HG02623 (cell line): ENCODE data around the gene ARL5C.

Experiments
- ATAC-seq: cut with Tn5 transposase; IDR thresholded peaks from one replicate; pipeline ENCODE4 v1.9.1; 2021; ENCODE audit warnings: moderate library complexity; ENCODE audit not compliant: unreplicated experiment

The ARL5C gene

DNA sequence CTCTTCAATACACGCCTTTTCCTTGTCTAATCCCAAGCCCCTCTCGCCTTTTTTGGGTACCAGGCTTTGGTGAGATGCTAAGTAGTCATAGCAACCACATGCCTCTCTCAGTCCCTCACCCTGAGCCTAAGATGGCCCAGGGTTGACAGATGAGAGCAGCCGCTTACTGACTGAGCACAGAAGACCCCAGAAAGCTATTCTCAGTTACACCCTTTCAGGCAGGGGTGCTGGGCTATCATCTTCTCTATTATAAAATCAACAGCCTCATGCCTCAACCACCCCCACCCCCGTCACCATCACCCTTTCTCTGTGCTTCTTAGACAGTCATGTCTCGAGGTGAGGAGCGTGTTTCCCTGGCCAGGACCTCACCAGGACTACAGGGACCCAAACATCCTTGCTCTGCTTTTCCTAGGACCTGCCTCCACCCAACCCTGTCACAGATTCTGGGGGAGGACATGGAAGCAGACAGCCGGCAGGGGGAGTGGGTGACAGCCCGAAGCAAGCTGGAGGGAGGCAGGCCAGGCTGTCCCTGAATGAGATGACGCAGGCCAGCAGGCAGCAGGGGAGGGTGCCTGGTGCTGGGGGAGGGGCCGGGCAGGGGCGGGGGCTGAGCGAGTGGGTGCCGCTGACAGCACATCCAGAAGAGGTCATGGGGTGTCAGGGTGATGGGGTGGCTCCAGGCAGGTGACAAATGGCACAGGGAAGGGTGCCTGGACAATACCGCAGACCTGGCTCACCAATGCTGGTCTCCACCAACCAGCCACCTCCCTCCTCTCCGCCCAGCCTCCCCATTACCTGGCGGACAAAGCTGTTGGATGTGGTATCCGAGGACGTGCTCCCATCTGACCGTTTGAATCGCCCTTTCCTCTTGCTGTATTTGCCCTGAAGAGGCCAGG is 28.4 kb upstream of the ARL5C start:
- ATAC-seq, result no peak

DNA sequence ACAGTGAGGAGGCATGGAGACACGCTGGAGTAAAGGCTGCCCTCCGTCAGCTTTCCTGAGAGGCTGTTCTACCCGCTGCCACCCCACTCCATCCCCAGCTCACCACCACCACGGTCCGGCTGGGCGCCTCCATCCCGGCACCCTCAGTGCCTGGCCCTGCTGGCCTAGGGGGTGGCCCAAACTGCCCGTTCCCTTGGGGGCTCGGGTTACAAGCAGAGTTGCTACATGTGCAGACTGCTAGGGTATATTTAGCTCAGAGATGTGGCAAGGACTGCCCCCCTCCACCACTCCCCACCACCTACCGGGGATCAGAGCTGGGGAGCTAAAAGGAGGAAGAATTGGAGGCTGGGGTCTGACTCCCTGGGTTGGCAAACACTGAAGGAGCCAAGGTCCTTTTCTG is 27.4 kb upstream of the ARL5C start:
- ATAC-seq, result no peak

- ATAC-seq, result no peak
These were observed 26.9 kb upstream of the ARL5C start for GRCh38 chr17:39192901-39193300.

GRCh38 chr17:39191750-39192510 is 26.0 kb upstream of the ARL5C start:
- no peak for ATAC-seq

DNA sequence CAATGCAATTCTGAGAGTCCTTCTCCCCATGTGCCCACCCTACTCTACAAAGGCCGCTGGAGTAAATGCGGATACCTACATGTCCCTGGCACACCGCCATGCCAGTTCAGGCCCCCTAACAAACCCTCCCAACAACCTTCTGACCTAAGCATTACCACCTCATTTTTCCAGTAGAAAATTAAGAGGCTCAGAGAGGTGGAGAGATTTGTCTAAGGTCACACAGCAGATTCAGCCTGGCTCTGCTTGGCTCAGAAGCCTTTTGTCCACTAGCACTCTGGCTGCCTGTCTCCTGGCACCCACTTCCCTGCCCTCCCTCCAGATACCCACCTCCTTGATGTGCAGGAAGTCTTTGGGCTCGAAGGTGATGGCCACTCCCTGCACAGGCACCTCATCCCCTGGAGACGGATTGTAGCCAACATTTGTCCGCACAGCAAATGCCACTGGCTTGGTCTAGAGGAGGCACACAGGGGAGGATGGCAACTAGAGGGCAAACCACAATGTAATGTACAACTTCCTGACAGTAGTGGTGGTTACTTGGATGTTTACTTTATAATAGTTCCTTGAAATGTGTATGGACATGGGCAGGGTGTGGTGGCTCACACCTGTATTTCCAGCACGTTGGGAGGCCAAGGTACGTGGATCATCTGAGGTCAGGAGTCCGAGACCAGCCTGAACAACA is 21.3 kb upstream of the ARL5C start:
- ATAC-seq, result no peak

- ATAC-seq, result no peak
These were observed 20.6 kb upstream of the ARL5C start for GRCh38 chr17:39186481-39187002.

DNA sequence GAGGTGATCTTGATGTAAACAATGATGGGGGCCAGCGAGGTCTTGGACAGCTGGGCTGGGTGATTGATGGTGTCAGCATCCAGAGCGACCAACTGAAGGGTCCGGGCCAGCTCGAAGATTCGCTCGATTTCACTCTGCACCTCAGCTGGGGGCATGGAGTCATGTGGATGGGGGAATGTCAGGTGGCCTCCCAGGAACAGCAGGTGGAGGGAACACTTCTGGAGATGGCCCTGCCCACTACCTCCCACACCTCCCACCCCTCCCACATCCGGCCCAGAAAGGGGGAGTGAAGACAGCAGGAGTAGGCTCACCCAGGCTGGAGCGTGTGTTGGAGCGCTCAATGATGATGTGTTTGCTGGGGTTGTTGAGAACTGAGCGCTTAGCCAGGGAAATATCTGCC is 17.8 kb upstream of the ARL5C start:
- ATAC-seq, result no peak

- no peak for ATAC-seq
These were observed 17.1 kb upstream of the ARL5C start for GRCh38 chr17:39183045-39183444.

DNA sequence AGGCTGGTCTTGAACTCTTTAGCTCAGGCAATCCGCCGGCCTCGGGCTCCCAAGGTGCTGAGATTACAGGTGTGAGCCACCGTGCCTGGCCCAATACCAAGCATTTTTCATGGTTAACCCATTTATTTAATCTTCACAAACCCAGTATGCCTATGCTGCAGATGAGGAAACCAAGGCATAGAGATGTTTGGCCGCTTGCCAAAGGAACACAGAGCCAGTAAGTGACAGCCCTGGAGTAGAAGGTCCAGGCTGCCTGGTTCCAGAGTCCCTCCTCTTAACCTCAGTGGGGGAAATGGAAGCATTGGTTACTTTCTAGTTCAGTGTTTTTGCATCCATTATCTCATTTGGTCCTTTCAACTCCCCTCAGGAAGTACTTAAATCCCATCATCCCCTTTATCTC is 15.3 kb upstream of the ARL5C start:
- ATAC-seq, result no peak

GRCh38 chr17:39178536-39178935 is 12.6 kb upstream of the ARL5C start:
- no peak for ATAC-seq

GRCh38 chr17:39177256-39177655 is 11.3 kb upstream of the ARL5C start:
- no peak for ATAC-seq

- no peak for ATAC-seq
These were observed 9.7 kb upstream of the ARL5C start for GRCh38 chr17:39175695-39176093.

DNA sequence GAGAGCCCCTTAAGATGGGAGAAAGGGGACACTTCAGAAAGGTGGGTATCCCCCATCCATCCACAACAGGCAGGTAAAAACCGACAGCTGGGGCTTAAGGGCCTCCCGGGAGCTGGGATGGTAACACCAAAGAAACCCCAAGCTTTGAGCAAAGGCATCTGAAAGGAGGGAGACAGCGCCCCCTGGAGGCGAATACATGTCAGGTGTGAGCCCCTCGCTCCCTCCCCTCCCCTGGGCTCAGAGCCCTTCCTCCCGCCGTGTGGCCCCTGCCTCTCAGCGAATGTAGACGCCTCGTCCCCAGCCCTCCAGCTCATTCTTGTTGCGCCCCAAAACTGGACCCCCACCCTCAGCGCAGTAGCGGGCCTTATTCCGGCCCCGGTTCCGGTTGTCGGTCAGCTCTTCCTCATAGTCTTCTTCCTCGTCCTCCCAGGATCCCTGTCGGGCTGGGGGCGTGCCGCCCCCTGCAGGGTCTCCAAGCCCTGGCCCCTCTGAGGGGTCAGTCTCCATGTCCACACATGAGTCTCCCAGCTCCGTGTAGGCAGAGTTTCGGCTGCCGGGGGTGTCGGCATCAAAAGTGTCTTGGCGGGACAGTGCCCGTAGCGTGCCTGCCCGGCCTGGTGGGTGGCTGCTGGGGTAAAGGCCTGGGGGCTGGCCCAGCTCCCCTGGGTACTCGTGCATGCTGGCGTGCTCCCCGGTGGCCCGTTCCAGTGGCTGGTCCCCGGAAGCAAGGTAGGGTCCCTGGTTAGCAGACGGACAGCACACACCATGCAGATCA is 9.1 kb upstream of the ARL5C start:
- no peak for ATAC-seq

- ATAC-seq, result no peak
These were observed 7.7 kb upstream of the ARL5C start for GRCh38 chr17:39173526-39174274.

GRCh38 chr17:39173080-39173479 is 7.1 kb upstream of the ARL5C start:
- ATAC-seq, result no peak

DNA sequence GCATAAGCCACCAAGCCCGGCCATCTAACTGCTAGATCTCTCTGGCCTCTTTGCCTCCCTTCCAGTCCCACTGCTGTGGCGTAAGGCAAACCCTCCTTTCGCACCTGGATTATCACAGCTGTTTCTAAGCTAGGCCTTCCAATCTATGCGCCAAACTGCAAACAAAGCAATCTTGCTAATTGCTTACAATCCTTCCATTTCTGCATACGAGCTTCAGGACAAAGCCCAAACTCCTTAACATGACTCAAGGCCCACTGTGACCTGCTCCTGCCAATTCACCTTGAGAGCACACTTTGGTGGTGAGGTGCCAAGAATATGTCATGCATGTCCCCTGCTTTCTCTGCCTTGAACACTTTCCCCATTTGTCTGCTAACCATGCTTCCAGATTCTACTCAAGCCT is 6.0 kb upstream of the ARL5C start:
- no peak for ATAC-seq

DNA sequence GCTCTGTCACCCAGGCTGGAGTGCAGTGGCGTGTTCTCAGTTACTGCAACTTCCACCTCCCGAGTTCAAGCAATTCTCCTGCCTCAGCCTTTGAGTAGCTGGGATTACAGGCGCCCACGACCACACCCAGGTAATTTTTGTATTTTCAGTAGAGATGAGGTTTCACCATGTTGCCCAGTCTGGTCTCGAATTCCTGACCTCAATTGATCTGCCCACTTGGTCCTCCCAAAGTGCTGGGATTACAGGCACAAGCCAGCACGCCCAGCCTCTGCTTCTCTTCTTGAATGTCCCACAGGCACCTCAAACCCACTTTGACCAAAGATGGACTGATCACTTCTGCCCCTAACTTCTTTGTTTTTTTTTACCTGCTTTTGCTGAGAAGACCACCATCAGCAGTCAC is 4.6 kb upstream of the ARL5C start:
- no peak for ATAC-seq

- ATAC-seq, result no peak
These were observed 4.1 kb upstream of the ARL5C start for GRCh38 chr17:39170109-39170508.

DNA sequence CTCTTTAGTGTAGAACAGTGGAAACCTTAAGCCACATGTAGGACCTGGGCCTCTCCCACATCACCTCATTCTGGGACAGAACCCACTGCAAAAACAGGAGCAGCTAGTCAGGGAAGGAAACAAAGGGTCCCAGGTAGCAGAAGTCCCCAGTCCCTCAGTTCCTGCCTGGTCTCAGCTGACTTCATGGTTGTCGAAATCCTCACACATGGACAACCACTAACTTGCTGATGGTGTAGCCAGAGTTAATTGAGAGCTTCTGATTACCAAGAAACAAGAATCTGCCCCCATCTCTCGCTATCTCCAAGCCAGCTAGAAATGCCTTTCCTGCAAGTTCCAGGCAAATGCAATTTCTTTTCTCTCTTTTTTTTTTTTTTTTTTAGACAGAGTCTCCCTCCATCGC is 3.6 kb upstream of the ARL5C start:
- ATAC-seq, result no peak

- ATAC-seq, result no peak
These were observed 3.1 kb upstream of the ARL5C start for GRCh38 chr17:39169101-39169500.
